ENCODE results near the gene MCRIP1.

Gene MCRIP1

DNA sequence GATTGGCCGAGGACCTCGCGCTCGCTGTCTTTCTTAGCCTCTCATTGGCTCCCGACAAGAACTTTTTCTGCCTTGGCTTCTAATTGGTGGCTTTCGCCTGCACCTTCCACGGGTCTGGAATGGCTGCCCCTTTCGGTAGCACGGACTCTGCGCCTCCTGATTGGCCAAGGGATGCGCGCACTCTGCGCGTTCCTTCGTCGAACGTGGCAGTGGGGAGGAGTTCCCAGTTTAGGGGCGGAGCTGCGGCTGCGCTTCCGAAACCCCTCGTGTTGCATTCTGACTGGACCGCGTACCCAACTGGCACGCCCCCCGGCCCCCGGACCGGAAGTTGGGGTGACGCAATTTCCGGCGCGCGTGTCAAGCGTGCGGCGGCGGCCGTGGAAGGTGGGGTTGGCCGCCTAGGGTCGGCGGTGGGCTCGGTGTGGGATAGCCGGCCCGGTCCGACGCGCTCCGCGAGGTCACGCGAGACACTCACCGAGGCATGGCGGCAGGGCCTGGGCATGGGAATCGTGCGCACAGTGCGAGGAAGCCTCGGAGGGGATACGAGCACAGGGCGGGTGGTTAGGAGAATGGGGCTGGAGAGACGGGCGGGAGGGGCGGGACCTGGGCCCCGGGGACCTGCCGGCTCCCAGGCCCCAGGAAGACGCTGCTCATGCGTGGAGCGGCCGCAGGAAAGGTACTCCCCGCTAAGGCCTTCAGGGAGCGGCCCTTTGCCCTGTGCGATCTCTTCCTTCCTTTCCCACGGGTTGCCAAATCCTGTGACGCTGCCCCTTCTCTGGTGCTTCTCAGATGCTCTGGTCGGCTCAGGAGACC lies 27.9 kb upstream of the MCRIP1 start:
- DNase-seq (ENCODE audit: low read depth in 2 of 2): peak; percentile 98 to 99

DNA sequence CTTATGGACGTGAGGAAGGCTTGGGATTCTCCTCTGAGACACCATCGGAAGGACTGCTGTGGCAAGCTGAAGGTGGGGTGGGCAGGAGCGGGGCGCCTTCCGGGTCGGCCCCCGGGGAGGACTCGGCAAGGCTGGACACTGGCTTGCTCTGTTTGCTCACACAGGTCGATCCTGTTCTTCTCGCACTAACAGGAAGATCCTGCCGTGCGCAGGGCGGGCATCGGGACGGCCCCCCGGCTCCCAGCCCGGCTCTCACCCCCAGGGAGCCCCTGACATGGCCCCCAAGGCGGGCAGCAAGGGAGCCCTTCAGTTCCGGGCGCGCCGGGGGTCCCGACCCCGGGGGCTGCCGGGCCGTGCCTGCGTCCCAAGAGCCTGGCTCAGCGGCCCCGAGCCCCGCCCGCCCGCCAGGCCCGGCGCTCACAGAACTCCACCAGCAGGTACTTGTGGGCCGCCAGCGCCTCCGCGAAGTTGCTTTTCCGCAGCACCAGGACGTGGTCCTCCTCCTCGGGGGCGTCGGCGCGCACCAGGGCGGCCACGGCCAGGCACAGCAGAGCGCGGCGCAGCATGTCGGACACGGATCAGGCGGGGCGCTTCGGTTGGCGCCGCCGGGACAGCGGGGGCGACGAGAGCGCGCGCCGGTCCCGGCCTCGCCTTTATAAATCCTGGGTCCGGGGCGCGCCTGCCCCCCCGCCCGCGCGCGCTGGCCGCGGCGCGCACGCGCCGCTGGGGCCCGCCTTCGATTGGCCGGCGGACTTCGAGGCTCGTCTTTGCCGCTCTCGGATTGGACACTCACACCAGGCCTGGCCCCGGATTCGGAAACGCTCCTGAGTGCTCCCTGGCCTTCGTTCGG lies 27.0 kb upstream of the MCRIP1 start, which contains the start of gene P4HB:
Gene P4HB (minus strand): TSS at position 630 of the 850 bp plus-strand sequence. CDS start 64 bp downstream, at position 566.
- peak in 1 of 2 donors; percentile 97 for DNase-seq (ENCODE audit: low read depth in 2 of 2)

- DNase-seq (ENCODE audit: low read depth in 2 of 2): no peak
These were observed 26.1 kb upstream of the MCRIP1 start for GRCh38 chr17:81858967-81859905.

GRCh38 chr17:81858170-81858966 lies 25.3 kb upstream of the MCRIP1 start:
- no peak for DNase-seq (ENCODE audit: low read depth in 2 of 2)

GRCh38 chr17:81854974-81855774 lies 22.1 kb upstream of the MCRIP1 start:
- DNase-seq (ENCODE audit: low read depth in 2 of 2): no peak

DNA sequence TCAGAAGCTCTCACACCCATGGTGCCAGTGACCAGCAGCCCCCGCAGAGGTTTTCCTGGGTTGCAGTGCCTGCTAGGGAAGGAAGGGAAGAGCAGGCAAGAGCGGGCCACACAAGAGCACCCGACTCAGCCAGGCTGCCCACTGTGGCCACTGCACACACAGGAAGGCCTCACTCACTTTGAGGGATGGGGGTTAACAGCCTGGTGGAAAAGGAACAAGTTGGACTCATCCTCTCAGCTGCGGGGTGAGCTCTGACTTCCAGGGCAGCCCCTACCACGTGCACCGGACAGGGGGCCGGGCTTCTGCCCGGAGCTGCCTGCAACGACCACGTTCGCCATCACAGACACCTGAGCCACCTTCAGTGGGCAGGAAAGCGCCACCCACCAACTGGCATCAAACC lies 19.1 kb upstream of the MCRIP1 start:
- no peak for DNase-seq (ENCODE audit: low read depth in 2 of 2)

DNA sequence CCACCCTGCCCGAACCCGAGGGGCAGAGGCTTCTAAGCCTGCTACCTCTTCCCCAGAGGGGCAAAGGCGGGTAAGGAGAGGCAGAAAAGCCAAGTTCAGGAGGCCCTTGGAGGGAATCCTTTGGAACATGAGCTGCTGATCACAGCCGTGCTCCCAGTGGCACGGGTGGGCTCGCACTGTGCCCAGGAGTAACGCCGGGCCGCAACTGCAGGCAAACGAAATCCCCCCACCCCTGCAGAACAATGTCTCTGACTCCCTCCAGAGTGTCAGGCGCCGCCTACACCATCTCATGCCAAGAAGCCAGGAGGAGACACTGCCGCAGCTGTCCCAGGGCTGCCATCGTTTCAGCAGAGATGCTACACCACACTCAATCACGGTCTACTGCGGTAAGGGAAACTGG lies 18.3 kb upstream of the MCRIP1 start:
- no peak for DNase-seq (ENCODE audit: low read depth in 2 of 2)

DNA sequence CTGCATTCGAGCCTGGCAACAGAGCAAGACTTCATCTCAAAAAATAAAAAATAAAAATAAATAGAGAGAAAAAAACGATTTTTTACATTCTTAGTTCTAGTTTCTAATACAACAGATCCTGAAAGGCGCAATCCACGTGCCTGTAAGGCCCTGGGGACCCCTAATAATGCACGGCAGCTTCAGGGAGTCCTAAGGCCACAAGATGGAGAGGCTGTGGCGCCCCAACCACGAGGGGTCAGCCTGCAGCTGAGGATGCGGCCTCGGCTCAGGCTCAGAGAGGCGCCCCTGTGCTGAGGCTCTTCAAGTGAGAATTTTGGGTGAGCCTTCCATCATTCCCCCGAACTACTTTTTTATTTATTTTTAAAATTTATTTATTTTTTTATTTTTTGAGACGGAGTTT lies 16.4 kb upstream of the MCRIP1 start:
- no peak for DNase-seq (ENCODE audit: low read depth in 2 of 2)

- no peak for DNase-seq (ENCODE audit: low read depth in 2 of 2)
These were observed 13.9 kb upstream of the MCRIP1 start for GRCh38 chr17:81846743-81847689.

DNA sequence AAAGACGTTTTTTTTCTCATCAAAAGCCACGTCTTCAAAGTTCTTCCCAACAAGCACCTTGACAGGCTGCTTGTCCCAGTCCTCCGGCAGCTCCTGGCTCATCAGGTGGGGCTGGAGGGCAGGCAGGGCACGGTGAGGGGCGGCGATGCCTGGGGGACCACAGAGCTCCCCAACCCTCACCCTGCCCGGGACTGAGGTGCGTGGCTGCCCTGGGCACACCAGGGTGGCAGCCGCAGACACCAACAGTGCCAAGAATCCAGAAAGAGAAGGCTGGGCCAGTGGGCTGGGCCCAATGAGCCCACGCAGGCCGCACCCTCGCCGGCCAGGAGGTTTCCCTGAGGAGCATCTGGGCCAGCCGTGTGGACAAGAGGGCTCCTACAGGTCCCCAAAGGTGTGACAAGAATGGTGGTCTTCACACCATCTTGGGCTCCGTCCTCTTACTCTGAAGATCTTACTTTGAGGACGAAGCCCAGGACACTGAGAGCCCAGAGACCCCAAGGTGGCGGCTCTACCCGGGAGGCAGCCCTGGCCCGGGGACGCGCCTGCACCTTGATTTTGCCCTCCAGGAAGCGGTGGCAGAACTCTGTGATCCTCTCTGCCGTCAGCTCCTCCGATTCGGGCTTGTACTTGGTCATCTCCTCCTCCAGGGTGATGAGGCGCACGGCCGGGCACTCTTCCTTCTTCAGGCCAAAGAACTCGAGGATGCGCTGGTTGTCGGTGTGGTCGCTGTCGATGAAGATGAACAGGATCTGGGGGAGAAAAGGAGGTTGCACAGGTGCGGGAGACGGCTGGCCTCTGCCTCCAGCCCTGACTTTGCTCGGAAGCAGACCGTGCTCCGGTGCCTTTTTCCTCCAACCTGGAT lies 13.0 kb upstream of the MCRIP1 start:
- no peak for DNase-seq (ENCODE audit: low read depth in 2 of 2)

GRCh38 chr17:81845361-81845760 lies 12.3 kb upstream of the MCRIP1 start:
- DNase-seq (ENCODE audit: low read depth in 2 of 2): no peak

- DNase-seq (ENCODE audit: low read depth in 2 of 2): no peak
These were observed 11.8 kb upstream of the MCRIP1 start for GRCh38 chr17:81844887-81845286.

GRCh38 chr17:81844327-81844851 lies 11.3 kb upstream of the MCRIP1 start:
- DNase-seq (ENCODE audit: low read depth in 2 of 2): no peak

- no peak for DNase-seq (ENCODE audit: low read depth in 2 of 2)
These were observed 10.7 kb upstream of the MCRIP1 start for GRCh38 chr17:81843713-81844326.

DNA sequence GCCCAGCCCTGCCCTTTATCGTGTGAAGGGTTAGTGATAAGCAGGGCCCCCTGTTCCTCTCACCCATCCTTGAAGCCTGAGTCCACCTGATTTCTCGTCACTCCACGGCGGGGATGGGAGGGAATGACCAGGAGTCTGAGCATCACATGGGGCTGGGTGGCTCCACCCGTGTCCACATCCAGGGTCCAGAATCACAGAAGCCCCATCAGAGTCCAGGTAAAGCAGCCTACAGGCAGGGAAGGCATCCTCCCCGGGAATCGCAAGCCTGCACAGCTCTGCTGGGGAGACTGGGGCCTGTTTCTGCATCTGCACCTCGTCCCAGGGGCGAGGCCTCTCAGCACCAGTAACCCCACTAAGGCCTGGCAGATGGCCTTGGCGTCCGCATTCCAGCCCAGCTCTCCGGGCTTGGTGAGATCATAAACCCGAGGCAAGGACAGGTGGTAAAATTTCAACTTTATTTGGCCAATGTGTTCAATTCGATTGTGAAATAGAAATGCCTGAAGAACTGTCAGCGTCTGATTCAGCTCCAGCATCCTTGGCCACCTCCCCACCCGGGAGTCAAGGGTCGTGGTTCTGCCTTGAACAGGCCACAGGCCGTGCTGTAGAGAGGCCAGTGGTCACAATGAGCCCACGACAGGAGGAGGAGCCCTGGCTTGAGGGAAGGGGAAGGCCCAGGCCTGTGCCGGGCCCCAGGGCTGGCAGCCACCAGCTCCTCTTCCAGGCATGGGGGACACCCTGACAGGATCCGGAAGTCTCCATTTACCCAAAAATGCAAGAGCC lies 9.8 kb upstream of the MCRIP1 start:
- no peak for DNase-seq (ENCODE audit: low read depth in 2 of 2)

DNA sequence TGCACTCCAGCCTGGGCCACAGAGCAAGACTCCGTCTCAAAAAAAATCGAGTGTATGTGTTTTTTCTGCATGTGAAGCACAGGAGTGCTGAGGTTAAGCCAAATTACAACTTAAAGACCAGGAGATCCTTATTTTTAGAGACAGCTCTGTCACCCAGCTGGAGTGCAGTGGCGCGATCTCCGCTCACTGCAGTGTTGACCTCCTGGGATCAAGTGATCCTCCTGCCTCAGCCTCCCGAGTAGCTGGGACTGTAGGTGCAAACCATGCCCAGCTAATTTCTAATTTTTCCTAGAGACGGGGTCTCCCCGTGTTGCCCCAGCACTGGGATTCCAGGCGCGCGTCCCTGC lies 9.3 kb upstream of the MCRIP1 start:
- DNase-seq (ENCODE audit: low read depth in 2 of 2): no peak

DNA sequence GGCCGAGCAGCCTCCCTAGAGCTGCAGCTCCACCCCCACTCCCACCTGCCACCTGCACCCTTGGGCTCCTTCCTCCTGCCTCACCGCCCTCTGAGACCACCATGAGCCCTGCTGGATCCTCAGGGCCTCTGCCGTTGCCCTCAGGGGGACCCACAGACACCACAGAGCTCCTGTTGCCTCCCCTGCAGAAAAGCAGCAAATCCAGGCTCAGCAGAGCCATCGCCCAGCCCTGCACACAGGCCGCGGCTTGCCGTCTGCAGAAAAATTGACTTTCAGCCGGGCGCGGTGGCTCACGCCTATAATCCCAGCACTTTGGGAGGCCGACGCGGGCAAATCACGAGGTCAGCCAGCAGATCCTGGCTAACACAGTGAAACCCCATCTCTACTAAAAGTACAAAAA lies 8.8 kb upstream of the MCRIP1 start:
- DNase-seq (ENCODE audit: low read depth in 2 of 2): no peak

Measured in stimulated activated CD4-positive, alpha-beta T cell treated with anti-CD3 and anti-CD28 coated beads, Interleukin-15, amount 100 ng/mL, for 48 hours (primary cell).